Keratinocyte (primary cell): ENCODE data around the gene LRBA.

Experiments used
- CTCF ChIP-seq, 3 experiments: IDR thresholded peaks in 1 of 3; conservative IDR thresholded peaks in 1 of 3; optimal IDR thresholded peaks in 1 of 3; 2 replicates in 2 of 3; 3 replicates in 1 of 3; pipeline versions ENCODE3 to v1.5.1; 2011; ENCODE audit warnings: low read length in 3 of 3, mild to moderate bottlenecking in 3 of 3, moderate library complexity in 2 of 3, control low read depth in 1 of 3, inconsistent platforms in 1 of 3; ENCODE audit not compliant: insufficient read depth in 2 of 3; ENCODE audit errors: extremely low read depth in 1 of 3
- EZH2 ChIP-seq: IDR thresholded peaks from one replicate; pipeline ENCODE4 v1.6.1; 2012; ENCODE audit warnings: inconsistent platforms, mild to moderate bottlenecking, low read length, moderate library complexity

GRCh38 chr4:150310159-150310895 is 704.8 kb downstream of the LRBA start:
- no peak for TF ChIP-seq CTCF (optimal IDR thresholded peaks at IDR 0.05 in 1 of 3, IDR thresholded peaks at IDR 0.05 in 1 of 3, conservative IDR thresholded peaks at IDR 0.05 in 1 of 3; ENCODE audit: extremely low read depth in 1 of 3, insufficient read depth in 2 of 3, low read length in 3 of 3)
- TF ChIP-seq EZH2 = no peak
